PC-9 (cell line): ENCODE data around the gene RNF145.

Source experiments
- EZH2 ChIP-seq: fragments of 200-600 bp; sonication (generic); IDR thresholded peaks from 2 replicates; pipeline ENCODE4 v1.8.0; 2017; ENCODE audit warnings: antibody characterized with exemption, low read depth
- TF ChIP-seq, protein P1 (sequence below): fragments of 200-600 bp; sonication (generic); conservative IDR thresholded peaks from 2 replicates; pipeline ENCODE4 v1.6.1; 2017; ENCODE audit warnings: mixed run types, antibody characterized with exemption, mild to moderate bottlenecking, moderate library complexity

DNA sequence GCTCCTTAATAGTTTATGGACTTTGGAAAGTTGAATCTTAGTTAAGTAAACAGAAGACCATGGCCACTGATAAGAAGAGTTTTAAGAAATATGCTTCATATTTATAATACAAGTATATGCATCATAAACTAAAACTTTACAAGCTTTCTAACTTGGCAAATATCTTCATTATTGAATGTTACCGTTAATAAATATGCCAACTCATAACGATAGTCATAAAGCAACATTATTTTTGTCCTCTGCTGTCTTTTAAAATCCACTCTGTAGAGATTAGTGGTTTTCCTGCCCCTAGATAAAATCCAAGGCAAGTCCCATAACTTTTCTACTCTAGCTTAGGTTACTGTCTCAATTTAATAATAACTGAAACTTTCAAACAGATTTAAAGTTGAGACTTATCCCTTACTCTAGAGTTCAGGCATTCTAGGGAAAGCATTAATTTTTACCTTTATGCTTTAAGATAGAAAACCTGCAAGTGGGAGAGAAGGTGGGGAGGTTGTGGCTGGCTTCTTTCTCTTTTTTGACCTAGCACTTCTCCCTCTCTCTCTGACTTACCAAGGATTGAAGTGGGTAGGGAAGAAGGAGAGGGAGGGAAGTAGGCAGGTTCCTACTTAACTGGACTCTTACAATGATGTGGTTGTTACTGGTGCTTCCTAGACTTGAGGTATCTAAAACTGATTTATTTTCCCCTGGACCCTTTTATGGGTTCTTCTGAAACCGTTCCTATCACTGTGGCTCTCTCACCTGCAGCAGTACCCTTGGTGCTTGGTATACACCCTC is 29.6 kb downstream of the RNF145 start:
- TF ChIP-seq, protein P1, sequence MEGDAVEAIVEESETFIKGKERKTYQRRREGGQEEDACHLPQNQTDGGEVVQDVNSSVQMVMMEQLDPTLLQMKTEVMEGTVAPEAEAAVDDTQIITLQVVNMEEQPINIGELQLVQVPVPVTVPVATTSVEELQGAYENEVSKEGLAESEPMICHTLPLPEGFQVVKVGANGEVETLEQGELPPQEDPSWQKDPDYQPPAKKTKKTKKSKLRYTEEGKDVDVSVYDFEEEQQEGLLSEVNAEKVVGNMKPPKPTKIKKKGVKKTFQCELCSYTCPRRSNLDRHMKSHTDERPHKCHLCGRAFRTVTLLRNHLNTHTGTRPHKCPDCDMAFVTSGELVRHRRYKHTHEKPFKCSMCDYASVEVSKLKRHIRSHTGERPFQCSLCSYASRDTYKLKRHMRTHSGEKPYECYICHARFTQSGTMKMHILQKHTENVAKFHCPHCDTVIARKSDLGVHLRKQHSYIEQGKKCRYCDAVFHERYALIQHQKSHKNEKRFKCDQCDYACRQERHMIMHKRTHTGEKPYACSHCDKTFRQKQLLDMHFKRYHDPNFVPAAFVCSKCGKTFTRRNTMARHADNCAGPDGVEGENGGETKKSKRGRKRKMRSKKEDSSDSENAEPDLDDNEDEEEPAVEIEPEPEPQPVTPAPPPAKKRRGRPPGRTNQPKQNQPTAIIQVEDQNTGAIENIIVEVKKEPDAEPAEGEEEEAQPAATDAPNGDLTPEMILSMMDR, result no peak
- no peak for TF ChIP-seq EZH2
